Heart left ventricle (tissue), 16 donors: Measurements from ENCODE around the gene GPR152. TPM values are rescaled to one million over a fixed set of nuclear protein-coding genes. Genes with fewer than 3 reads are reported as not detected.

Experiments used
- ATAC-seq, 4 donors: fragments of 200-7000 bp; cut with Tn5 transposase; one replicate each; pipeline ENCODE4 v1.9.1; 2020 to 2022; ENCODE audit warnings: moderate library complexity in 4 of 4, mild to moderate bottlenecking in 3 of 4, moderate number of reproducible peaks in 1 of 4
- DNase-seq, 5 donors: peaks; one replicate each; pipeline ENCODE4 v3.0.0-alpha.2; 2020
- H3K27ac ChIP-seq, 12 donors: fragments of 200-600 bp; sonication (generic) in 4 of 12; one replicate each; pipeline versions ENCODE4 v1.5.0 to v1.8.0; 2016 to 2022; ENCODE audit warnings: mild to moderate bottlenecking in 2 of 12
- H3K27me3 ChIP-seq, 9 donors: fragments of 200-600 bp; sonication (generic) in 2 of 9; one replicate each; pipeline versions ENCODE4 v1.5.1 to v1.8.0; 2016 to 2022; ENCODE audit warnings: mild to moderate bottlenecking in 3 of 9
- H3K36me3 ChIP-seq, 9 donors: fragments of 200-600 bp; sonication (generic) in 2 of 9; one replicate each; pipeline versions ENCODE4 v1.5.0 to v1.8.0; 2018 to 2022; ENCODE audit warnings: mild to moderate bottlenecking in 2 of 9
- H3K4me1 ChIP-seq, 12 donors: fragments of 200-600 bp; sonication (generic) in 4 of 12; one replicate each; pipeline versions ENCODE4 v1.5.0 to v1.8.0; 2016 to 2022; ENCODE audit warnings: mild to moderate bottlenecking in 3 of 12
- H3K4me3 ChIP-seq, 12 donors: fragments of 200-600 bp; sonication (generic) in 4 of 12; one replicate each; pipeline versions ENCODE4 v1.5.0 to v1.8.0; 2017 to 2022; ENCODE audit warnings: mild to moderate bottlenecking in 9 of 12, moderate library complexity in 4 of 12
- H3K9me3 ChIP-seq, 12 donors: fragments of 200-600 bp; sonication (generic) in 4 of 12; one replicate each; pipeline versions ENCODE4 v1.5.0 to v1.8.0; 2016 to 2022; ENCODE audit warnings: mild to moderate bottlenecking in 1 of 12
- CTCF ChIP-seq, 12 donors: fragments of 200-600 bp; sonication (generic) in 4 of 12; IDR thresholded peaks; one replicate each; pipeline versions ENCODE4 v1.5.0 to v1.8.0; 2018 to 2022; ENCODE audit warnings: antibody characterized with exemption in 12 of 12, mild to moderate bottlenecking in 5 of 12
- POLR2A ChIP-seq, 2 donors: fragments of 450-650 bp; IDR thresholded peaks; one replicate each; pipeline ENCODE4 v1.6.1; 2017; ENCODE audit warnings: antibody characterized with exemption in 2 of 2, mild to moderate bottlenecking in 2 of 2, moderate library complexity in 2 of 2
- WGBS, 4 donors: extraction: QIAGEN DNeasy Blood & Tissue Kit in 2 of 4; methylation state at CpG; one replicate each; pipeline versions ENCODE4 v1.1.5 to v1.1.7; 2013 to 2018; 5-methylcytosine and 5-hydroxymethylcytosine counted together
- intact Hi-C, 10 donors: fragments of 100-400 bp; cut with DNase I; formaldehyde crosslinking; loops; one replicate each; pipeline versions ENCODE4 v1.11.1 to v1.14.2; 2022
- polyA plus RNA-seq, 2 donors: library from polyadenylated mRNA; stranded (reverse); fragments of 200-250 nt; gene quantifications; one replicate each; pipeline ENCODE4 v1.2.3, GENCODE V29; 2013
- total RNA-seq, 9 donors: library from RNA; depleted of rRNA in 2 of 9; stranded (reverse); fragments of >200 nt in 2 of 9; fragmentation: NEBNext Ultra II Directional in 3 of 9; extraction: Animal tissue kit (Norgen Biotek cat#: 25700) in 3 of 9; gene quantifications; one replicate each; pipeline versions ENCODE4 v1.1.0 to v1.2.4, GENCODE V29; 2016 to 2023
- donor health status: ischemic (EF 13 %, LVEDD 7.1; RV severe dilation, severe dysfunction).
- donor health status: healthy with polysubstance abuse.
- donor health status: DM: no; HTN: yes; CAD: no.
- donor health status: DM: no; HTN: no; CAD: no.
- donor health status: ischemic (EF 25% LVEDD 6.9; RV normal size, moderate dysfunction).
- donor health status: ischemic (EF 25% LVEDD 5.7; RV mildly dilated, moderate dysfunction).
- donor health status: healthy.
- donor health status: DM: yes; HTN: yes; CAD: no.
- donor health status: ischemic (EF 35%, LVEDD 5.7; RV mildly dilated, moderate dysfunction).
- donor health status: nonischemic (EF 11% LVEDD 7.7; RV severe dilation, severe dysfunction).
- donor health status: DM: yes; HTN: yes; CAD: no.
- donor health status: PGD.
- donor health status: ischemic (EF 29% LVEDD 5.4; RV normal size, mild dysfunction).
- donor health status: nonischemic (EF 23%, LVEDD 6.1; RV moderate dilation, normal function).

The GPR152 gene
- total and polyA plus RNA-seq, 11 donors = not detected

GRCh38 chr11:67435727-67436458 lies 16.6 kb downstream of the GPR152 start:
- Histone ChIP-seq H3K27ac (peak overlapping the region in 3 of 12 donors; percentile 22 to 90 (median 53)), H3K36me3 (peaks cover 0 to 88% (median 55%) of the 10 kb centered on the region in 9 donors), H3K27me3 (no peaks in the 10 kb centered on the region), H3K4me3 (peak overlapping the region in 2 of 12 donors; percentile 17 to 62), H3K4me1 (peaks cover 0 to 49% (median 10%) of the 10 kb centered on the region in 12 donors), H3K9me3 (no peaks in the 10 kb centered on the region)
- 90 to 93% (median 91%) methylated on average over 22 to 38 of the region's 38 CpGs for WGBS, 4 donors
- intact Hi-C loops = no loop called here
- TF ChIP-seq CTCF (IDR thresholded peaks at IDR 0.05) = no peak
- TF ChIP-seq POLR2A (IDR thresholded peaks at IDR 0.05) = no peak
- ATAC-seq = no peak
- DNase-seq = no peak

- Histone ChIP-seq H3K4me1 (peaks cover 0 to 42% (median 8%) of the 10 kb centered on the region in 12 donors), H3K4me3 (peak overlapping the region in 1 of 12 donors; percentile 62), H3K27ac (peak overlapping the region in 2 of 12 donors; percentile 53 to 90), H3K27me3 (no peaks in the 10 kb centered on the region), H3K36me3 (peaks cover 0 to 85% (median 58%) of the 10 kb centered on the region in 9 donors), H3K9me3 (no peaks in the 10 kb centered on the region)
- no peak for ATAC-seq
- DNase-seq = no peak
- 86 to 93% (median 88%) methylated on average over 17 to 26 of the region's 26 CpGs for WGBS, 4 donors
- intact Hi-C loops = no loop called here
- TF ChIP-seq POLR2A (IDR thresholded peaks at IDR 0.05) = no peak
- TF ChIP-seq CTCF (IDR thresholded peaks at IDR 0.05) = no peak
These were observed 17.4 kb downstream of the GPR152 start for GRCh38 chr11:67435031-67435726.

GRCh38 chr11:67434395-67434881 lies 18.1 kb downstream of the GPR152 start:
- intact Hi-C loops = no loop called here
- Histone ChIP-seq H3K4me1 (peaks cover under 1 to 41% (median 10%) of the 10 kb centered on the region in 12 donors), H3K9me3 (no peaks in the 10 kb centered on the region), H3K4me3 (peak overlapping the region in 1 of 12 donors; percentile 25), H3K27me3 (no peaks in the 10 kb centered on the region), H3K36me3 (peaks cover 0 to 84% (median 65%) of the 10 kb centered on the region in 9 donors), H3K27ac (peak overlapping the region in 1 of 12 donors; percentile 46)
- TF ChIP-seq CTCF (IDR thresholded peaks at IDR 0.05) (no peak), POLR2A (IDR thresholded peaks at IDR 0.05) (no peak)
- ATAC-seq (no peak), DNase-seq (no peak)
- 82 to 92% (median 85%) methylated on average over 13 to 23 of the region's 23 CpGs for WGBS, 4 donors
